Suppressor macrophage treated with lipopolysaccharide for 1 hour (primary cell): ENCODE results near the gene PPT1.

Experiments
- DNase-seq, 3 donors: peaks; one replicate each; pipeline ENCODE4 v3.0.0-alpha.2; 2020 to 2022

Gene PPT1

DNA sequence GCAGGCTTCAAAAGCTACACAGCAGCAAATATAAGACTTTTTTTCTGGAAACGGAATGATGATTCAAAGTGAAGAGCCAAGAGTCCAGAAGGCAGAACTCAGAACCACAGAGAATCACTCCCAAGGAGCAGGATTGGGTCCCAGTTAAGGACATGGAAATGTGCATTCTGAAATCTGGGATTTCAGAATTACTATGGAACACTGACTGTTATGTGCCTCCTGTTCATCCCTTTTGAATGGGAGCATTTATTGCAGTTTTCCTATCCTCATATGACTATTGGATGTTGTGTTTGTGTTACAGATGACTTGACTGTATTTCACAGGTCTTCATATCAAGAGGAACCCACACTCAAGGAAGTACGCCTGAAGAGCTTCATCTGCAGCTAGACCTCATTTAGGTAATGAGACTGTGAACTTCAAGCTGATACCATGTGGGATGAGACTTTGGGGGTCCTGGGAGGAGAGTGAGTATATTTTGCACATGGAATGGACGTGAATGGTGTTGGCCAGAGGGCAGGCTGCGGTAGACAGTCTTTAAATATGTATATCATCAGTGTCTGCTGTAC, 73.6 kb downstream of the PPT1 start:
- DNase-seq = no peak
